Left ventricle myocardium superior (tissue), 1 donor: ENCODE data around the gene POFUT2. TPM values are rescaled to one million over a fixed set of nuclear protein-coding genes. Genes with fewer than 3 reads are reported as not detected.

Experiments used
- ATAC-seq: fragments of 200-7000 bp; cut with Tn5 transposase; one replicate; pipeline ENCODE4 v1.9.1; 2020; ENCODE audit warnings: mild to moderate bottlenecking, moderate library complexity
- DNase-seq: peaks from one replicate; pipeline ENCODE4 v3.0.0-alpha.2; 2020
- intact Hi-C: fragments of 100-400 bp; cut with micrococcal nuclease; formaldehyde crosslinking; loops from one replicate; pipeline ENCODE4 v1.11.0; 2022
- total RNA-seq: library from RNA; stranded (reverse); fragmentation: NEBNext Ultra II Directional; extraction: Animal tissue kit (Norgen Biotek cat#: 25700); gene quantifications from one replicate; pipeline ENCODE4 v1.2.1, GENCODE V29; 2021
- donor health status: DM: no; HTN: yes; CAD: no; lungs with severe emphysema.

Gene POFUT2
- total RNA-seq, 1 donor from 2014 or later, result 15.7 TPM

GRCh38 chr21:45277101-45278045 is 10.3 kb downstream of the POFUT2 start:
- DNase-seq (no peak), ATAC-seq (no peak)
- intact Hi-C loops, result no loop called here

GRCh38 chr21:45276596-45276995 is 11.1 kb downstream of the POFUT2 start:
- DNase-seq (no peak), ATAC-seq (no peak)
- intact Hi-C loops, result no loop called here

- ATAC-seq (no peak), DNase-seq (no peak)
- intact Hi-C loops, result no loop called here
These were observed 17.3 kb downstream of the POFUT2 start for GRCh38 chr21:45270306-45270821.

GRCh38 chr21:45269861-45270260 is 17.8 kb downstream of the POFUT2 start:
- DNase-seq (no peak), ATAC-seq (no peak)
- intact Hi-C loops, result no loop called here

GRCh38 chr21:45267390-45267760 is 20.3 kb downstream of the POFUT2 start:
- DNase-seq, result no peak
- intact Hi-C loops, result no loop called here

GRCh38 chr21:45266518-45267389 is 20.9 kb downstream of the POFUT2 start:
- ATAC-seq (peak; percentile 26), DNase-seq (no peak)
- intact Hi-C loops, result no loop called here

More at GRCh38 chr21:45267390-45267760, 20.3 kb downstream of the POFUT2 start:
- ATAC-seq, result no peak

- intact Hi-C loops, result no loop called here
- DNase-seq (no peak), ATAC-seq (peak; percentile 18)
These were observed 21.8 kb downstream of the POFUT2 start for GRCh38 chr21:45265721-45266517.

GRCh38 chr21:45264912-45265515 is 22.7 kb downstream of the POFUT2 start:
- no peak for ATAC-seq
- no peak for DNase-seq
- intact Hi-C loops, result no loop called here

GRCh38 chr21:45264146-45264911 is 23.4 kb downstream of the POFUT2 start:
- DNase-seq (no peak), ATAC-seq (no peak)
- intact Hi-C loops, result no loop called here

GRCh38 chr21:45263534-45263933 is 24.2 kb downstream of the POFUT2 start:
- intact Hi-C loops, result no loop called here
- ATAC-seq (no peak), DNase-seq (no peak)

GRCh38 chr21:45262616-45263015 is 25.1 kb downstream of the POFUT2 start:
- ATAC-seq (no peak), DNase-seq (no peak)
- intact Hi-C loops, result no loop called here

- intact Hi-C loops, result no loop called here
- ATAC-seq (no peak), DNase-seq (no peak)
These were observed 25.6 kb downstream of the POFUT2 start for GRCh38 chr21:45262041-45262581.

GRCh38 chr21:45261093-45261492 is 26.6 kb downstream of the POFUT2 start:
- DNase-seq, result no peak
- intact Hi-C loops, result no loop called here
- no peak for ATAC-seq

- DNase-seq (no peak), ATAC-seq (no peak)
- intact Hi-C loops, result no loop called here
These were observed 27.4 kb downstream of the POFUT2 start for GRCh38 chr21:45260191-45260825.

GRCh38 chr21:45259206-45259840 is 28.4 kb downstream of the POFUT2 start:
- intact Hi-C loops, result no loop called here
- ATAC-seq (no peak), DNase-seq (no peak)

- intact Hi-C loops, result no loop called here
- ATAC-seq (no peak), DNase-seq (no peak)
These were observed 29.2 kb downstream of the POFUT2 start for GRCh38 chr21:45258466-45258865.
